NCI-H526 treated with DMSO at 0.1 percent for 48 hours (cell line): ENCODE data around the gene PRRG4.
"Not testable (repeated sequence)": the region's sequence is repeated elsewhere in the genome, so short reads cannot be mapped to it uniquely, and the experiment has no call there.

Experiments used
- DNase-seq: peaks from one replicate; lab custom pipeline; 2025; lab: John Stamatoyannopoulos, UW

Gene PRRG4

DNA sequence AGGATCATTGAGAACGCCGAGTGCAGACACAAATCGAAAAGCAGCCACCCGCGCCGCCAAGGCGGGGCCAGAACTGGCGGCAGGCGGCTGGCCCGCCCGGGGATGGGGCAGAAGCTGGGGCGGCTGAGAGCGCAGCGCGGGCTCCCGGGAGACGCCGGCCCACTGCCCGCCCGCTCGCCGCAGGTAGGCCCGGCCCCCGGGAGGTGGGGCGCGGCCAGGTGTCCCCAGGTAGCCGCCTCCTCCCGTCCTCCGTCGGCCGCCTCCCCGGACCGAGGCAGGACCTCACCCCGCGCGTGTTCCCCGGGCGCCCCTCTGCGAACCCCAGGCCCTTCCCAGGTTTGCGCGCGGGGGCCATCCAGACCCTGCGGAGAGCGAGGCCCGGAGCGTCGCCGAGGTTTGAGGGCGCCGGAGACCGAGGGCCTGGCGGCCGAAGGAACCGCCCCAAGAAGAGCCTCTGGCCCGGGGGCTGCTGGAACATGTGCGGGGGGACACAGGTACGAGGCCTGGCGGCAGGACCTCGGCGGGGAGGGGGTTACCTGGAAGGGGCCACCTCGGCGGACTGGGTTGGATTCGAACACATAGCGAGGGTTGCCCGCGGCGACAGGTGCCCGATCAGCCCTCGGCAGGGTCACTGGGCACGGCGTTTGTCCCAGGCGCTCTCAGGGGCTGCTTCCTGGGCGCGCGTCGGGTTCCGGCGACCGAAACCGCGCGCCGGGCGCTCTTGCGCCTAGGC is at the start of gene PRRG4:
TSS of gene PRRG4 (plus strand) at position 248 of the 733 bp plus-strand sequence. CDS start 603 bp downstream, outside the sequence.
- DNase-seq = peak; percentile 71

DNA sequence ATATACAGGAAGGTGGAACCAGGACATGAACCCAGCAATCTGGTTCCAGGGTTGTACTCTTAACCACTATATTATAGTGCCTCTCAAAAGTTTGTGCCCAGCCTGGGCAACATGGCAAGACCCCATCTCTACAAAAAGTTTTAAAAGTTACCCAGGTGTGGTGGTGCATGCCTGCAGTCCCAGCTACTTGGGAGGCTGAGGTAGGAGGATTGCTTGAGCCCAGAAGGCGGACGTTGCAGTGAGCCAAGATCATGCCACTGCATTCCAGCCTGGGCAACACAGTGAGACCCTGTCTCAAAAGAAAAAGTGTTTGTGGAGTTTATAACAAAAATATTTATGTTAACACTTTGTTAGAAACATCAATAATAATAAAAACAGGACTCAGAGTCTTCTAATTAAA is 48.9 kb upstream of the PRRG4 start:
- not testable (repeated sequence) for DNase-seq

DNA sequence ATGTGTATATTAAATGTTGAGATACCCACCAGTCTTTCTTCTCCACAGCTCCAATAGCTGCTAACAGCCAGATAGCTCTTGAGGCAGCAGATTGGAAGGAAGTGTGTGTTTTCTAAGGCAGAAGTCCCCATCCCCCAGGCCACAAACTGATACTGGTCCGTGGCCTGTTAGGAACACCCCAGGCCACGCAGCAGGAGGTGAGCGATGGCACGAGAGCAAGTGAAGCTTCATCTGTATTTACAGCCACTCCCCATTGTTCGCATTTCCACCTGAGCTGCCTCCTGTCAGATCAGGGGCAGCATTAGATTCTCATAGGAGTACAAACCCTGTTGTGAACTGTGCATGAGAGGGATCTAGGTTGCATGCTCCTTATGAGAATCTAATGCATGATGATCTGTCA is 48.0 kb upstream of the PRRG4 start:
- DNase-seq = no peak

DNA sequence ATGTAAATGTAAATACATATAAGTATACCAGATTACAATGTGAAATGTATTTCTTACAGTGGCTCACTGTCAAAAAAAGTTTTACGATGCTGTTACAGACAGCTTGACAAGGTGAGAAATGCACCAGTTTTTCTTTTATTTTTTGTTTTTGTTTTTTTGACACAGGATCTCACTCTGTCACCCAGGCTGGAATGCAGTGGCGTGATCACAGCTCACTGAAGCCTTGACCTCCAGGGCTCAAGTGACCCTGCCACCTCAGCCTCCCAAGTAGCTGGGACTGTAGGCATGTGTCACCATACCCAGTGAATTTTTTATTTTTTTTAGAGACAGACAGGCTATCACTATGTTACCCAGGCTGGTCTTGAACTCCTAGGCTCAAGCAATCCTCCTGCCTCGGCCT is 44.5 kb upstream of the PRRG4 start:
- no peak for DNase-seq

DNA sequence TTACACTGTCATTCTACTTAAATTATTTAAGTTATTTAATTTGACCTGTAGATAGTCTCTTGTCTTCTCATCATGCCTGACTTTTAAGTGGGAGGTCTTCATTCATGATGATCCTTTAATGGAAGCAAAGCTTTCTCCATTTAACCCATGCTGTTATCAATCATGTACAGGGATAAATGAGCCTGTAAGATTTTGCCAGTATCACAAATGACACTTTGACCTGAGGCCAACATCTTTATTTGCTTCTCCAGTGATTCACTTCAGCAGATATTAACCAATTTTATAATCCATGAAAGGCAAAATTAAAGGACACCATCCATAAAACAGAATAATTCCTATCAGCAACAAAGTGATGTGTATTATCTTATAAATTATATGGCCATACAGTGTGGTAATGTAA is 42.9 kb upstream of the PRRG4 start:
- no peak for DNase-seq

DNA sequence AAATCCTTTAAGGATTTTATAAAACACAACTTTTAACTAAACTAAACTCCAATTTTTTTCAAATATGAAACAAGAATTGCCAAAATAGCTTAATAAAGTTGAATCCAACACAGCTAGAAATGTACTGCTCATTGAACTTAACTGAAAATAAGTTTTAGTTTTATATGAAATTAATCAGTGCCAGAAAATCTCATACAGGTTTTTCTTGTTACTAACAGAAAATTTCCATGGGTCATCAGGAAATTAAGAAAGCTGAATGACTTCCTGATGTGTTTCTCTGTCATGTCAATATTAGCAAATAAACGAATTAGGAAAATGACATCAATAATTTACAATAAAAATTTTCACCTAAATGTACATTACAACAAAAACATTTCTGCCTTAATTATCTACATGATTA is 38.8 kb upstream of the PRRG4 start:
- no peak for DNase-seq

DNA sequence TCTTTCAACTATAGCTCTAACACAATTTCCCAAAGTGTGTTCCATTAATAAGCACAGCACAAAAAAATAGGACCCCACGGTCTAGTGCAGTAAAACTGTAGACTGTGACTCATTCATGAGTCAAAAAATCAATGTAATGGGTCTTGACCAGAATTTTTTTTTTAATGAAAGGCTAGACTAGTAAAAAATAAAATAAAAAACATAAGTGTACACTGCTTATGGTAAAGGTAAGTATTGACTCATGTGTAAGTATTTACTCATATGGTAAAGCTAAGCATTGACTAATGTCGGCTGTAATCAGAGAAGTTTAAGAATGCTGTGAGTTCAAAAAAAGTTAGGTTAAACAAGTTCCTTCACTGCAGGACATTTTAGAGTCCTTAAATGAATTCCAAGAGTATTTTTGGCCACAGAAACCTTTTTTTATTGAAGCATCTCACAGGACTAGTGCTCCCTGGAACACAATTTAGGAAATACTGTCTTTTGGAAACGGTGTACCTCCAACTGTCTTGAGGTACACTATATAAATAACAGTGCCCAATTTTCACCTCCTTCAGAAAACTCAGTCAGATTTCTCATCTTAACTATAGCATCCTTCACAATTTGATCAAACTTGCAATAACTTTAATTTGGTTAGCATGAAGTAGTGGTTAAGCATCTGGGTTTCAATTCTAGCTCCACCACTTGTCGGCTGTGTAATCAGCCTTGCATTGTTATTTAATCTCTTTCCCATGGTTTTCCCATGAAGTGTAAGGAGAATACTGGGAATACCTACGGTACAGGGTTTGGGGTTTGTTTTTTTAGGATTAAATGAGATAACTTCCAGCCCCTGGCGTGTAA is 37.4 kb upstream of the PRRG4 start:
- no peak for DNase-seq

- peak; percentile 61 for DNase-seq
Measured at GRCh38 chr11:32792948-32793475, 36.7 kb upstream of the PRRG4 start.

GRCh38 chr11:32794439-32794838 is 35.3 kb upstream of the PRRG4 start, which contains the start of gene CCDC73:
CCDC73 (minus strand) TSS chr11:32794662; CDS start chr11:32760243, 34,419 bp downstream.
- no peak for DNase-seq

DNA sequence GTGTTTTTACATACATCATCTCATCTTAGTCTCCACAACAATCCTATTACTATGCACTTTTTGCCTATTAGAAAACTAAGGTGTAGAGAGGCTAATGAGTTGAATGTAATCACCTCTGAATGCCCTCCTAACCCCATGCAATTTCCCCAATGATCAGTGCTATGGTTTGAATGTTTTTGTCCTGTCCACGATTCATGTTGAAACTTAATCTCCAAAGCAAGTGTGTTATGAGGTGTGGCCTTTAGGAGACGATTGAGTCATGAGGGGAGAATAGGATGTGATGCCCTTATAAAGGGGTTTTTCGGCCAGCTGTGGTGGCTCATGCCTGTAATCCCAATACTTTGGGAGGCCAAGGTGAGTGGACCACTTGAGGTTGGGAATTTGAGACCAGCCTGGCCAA is 33.3 kb upstream of the PRRG4 start:
- no peak for DNase-seq

DNA sequence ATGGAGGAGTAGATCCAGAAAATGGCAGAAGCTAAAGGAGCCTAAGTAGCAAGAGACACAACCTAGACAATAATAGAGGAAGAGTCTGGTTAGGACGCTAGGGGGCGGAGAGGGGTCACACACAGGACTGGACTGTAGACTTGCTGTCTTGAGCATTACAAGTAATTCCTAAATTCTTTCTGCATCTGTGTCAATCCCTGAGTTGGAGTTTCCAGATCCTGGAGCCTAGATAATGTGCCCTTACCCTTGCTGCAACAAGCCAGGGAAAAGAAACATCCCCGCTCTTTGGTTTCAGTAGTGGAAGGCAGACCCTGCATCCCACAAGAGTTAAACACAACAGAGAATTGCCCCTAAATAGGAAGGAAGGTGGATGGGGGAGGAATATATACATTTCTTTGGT is 20.4 kb upstream of the PRRG4 start:
- DNase-seq = peak; percentile 91

GRCh38 chr11:32817181-32817851 is 12.4 kb upstream of the PRRG4 start:
- DNase-seq = no peak

DNA sequence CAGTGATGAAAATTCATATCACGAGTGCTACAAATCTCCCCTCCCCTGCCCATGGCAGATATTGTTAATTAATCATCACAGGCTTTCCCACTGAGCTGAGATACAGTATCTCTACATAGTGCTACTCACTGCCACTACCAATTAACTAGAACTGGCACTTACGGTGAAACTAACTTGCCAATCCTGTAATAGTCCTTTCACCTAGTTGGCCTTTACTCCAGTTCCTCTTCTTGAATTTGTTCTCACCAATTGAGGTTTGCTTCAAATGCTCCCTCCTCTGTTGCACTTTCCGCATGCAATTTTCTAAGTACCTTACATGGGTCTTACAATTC is 11.9 kb upstream of the PRRG4 start:
- DNase-seq = no peak

- DNase-seq = no peak
Measured at GRCh38 chr11:32819187-32819586, 10.5 kb upstream of the PRRG4 start.

- no peak for DNase-seq
Measured at GRCh38 chr11:32820497-32820896, 9.2 kb upstream of the PRRG4 start.

GRCh38 chr11:32821517-32821916 is 8.2 kb upstream of the PRRG4 start:
- peak; percentile 99 for DNase-seq

- peak; percentile 79 for DNase-seq
Measured at GRCh38 chr11:32821917-32822560, 7.7 kb upstream of the PRRG4 start.

GRCh38 chr11:32823617-32824016 is 6.1 kb upstream of the PRRG4 start:
- not testable (repeated sequence) for DNase-seq

- no peak for DNase-seq
Measured at GRCh38 chr11:32826113-32826512, 3.6 kb upstream of the PRRG4 start.

DNA sequence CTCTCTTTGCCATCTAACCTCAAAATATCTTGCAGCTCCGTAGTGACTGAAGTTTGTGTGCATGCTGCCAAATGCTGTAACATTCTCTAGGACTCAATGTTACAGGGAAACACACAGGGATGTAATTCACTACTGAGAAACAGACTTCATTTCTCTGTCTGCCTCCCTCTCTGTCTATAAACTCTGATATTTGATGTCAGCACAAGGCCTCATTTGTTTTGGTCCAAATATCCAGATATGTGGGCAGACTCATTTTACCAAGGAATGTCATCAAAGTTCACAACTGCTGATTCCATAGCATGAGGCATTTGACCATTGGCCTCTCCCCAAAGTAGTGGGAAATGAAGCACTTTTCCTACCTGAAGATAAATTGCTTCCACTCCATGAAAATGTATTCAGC is 2.5 kb upstream of the PRRG4 start:
- no peak for DNase-seq

DNA sequence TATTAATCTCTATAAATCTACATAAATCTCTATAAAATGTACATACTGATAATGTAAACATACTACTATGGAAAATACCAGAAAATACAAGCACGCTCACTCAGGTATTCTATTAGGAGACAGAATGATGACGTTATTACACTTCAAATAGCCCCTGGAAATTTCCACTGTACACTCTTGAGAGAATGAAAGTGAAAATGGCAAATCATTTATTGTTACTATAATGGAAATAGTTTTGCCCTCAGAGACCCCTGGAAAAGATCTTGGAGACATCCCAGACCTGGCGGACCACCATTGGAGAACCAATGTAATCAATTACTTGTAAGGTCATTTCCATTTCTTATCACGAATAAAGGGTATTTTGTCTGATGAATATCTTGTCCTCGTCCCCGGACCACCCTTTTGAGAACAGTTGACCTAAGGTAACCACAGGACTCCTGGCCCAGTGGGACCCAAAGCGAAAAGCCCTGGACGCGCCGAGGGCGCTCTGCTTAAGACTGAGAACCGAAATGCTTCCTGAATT is 509 bp upstream of the PRRG4 start:
- no peak for DNase-seq

- DNase-seq = peak; percentile 17
Measured at GRCh38 chr11:32830413-32830738, 649 bp downstream of the PRRG4 start.
